ENCODE data around the gene KRTAP5-1. TPM values are rescaled to one million over a fixed set of nuclear protein-coding genes. Genes with fewer than 3 reads are reported as not detected.

KRTAP5-1 gene
- total RNA-seq, 1 experiment from 2014 or later: not detected

DNA sequence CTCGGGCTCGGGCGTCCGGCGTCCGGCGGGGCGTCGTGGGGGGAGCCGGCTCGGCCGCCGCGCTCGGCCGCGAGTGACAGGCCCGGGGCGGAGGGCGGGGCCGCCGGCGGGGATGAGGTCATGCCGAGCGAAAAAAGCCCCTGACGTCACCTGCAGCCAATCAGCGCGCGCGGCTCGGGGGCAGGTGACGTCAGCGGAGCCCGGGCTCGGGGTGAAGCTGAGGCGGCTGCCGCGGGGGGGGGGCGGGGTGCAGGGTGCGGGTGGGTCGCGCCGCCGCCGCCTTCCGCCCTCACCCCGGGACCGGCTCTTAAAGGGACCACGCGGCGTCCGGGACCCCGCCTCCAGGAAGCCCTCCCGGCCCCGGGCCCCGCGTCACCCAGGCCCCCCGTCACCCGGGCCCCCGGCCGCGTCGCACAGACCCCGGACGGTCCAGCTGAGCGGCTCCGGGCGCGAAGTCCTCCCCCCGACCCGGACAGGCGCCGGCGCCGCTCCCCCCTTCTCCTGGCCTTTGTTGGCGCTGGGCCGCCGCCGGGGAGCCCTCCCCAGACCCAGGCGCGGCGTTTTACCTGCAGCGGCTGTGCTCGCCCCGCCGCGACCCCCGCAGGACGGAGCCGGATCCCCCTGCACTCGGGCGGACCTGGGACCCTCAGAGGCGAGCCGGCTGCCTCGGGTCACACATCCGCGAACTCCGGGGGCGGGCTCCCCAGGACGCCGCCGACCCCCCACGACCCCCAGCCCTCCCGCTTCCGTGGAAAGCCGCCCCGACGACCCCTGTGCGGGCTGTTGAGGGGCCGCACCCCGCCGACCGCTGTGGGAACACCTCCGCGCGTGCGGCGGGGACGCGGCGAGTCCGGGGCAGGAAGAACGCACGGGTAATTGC lies 12.6 kb downstream of the KRTAP5-1 start, which contains the start of gene DUSP8:
DUSP8 (minus strand) TSS at position 75 of the 880 bp plus-strand sequence. CDS start 6,445 bp downstream, outside the sequence.
- peak; percentile 55 for DNase-seq (ENCODE audit: low read depth)

DNA sequence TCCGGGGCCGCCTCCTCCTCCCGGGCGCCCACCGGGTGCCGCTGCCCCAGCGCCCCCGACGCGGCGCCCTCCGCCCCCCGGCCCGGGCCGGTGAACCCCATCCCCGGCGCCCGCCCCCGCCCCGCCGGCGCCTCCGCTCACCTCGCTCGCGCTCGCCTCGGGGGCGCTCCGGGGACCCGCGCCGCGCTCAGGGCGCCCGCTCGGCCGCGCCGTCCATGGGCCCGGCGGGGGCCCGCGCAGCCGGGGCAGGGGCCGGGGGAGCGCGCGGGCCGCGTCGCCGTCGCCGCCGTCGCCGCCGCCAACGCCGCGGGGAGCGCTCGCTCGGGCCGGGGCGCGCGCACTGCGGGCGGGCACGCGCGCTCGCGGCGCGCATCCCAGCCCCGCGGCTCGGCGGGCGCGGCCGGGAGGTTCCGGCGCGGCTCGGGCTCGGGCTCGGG lies 13.3 kb downstream of the KRTAP5-1 start:
- no peak for DNase-seq (ENCODE audit: low read depth)

DNA sequence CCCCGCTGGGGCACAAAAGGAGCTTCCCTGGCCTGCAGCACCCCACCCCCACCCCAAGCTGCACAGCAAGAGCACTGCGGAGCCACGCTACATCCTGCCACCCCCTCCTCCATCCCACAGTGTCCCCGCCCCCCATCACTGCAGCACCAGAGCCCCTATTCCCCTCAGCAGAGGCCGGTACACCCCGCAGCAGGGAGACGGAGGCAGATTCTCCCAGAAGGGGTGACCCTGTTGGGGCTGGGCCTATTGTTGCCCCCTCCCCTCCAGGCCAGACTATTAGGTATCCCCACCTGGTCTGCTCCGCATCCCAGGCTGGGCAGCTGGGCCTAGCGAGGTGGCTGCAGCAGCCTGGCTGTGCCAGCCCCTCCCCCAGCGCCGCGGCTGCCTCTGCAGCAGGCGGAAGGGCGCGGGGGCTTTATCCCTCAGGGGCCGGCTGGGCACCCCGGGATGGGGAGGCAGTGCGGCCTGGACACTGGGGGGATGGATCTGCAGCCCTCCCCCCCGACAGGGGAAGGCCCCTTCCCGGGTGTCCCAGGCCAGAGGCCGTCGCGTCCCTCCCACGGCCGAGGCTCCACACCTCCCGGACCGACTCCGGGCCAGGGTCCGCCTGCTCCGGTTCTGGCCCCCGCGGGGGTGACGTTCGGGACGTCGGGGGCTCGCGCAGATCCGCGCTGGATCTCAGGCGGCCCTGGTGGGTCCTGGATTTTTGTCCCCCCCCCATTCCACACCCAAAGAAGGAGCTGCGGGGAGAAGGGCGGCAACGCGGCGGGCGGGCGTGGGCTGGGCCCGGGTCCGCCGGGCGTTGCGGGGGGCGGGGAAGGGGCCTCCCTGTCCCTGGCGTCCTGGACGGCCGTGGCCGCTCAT lies 14.0 kb downstream of the KRTAP5-1 start:
- DNase-seq (ENCODE audit: low read depth): no peak

DNA sequence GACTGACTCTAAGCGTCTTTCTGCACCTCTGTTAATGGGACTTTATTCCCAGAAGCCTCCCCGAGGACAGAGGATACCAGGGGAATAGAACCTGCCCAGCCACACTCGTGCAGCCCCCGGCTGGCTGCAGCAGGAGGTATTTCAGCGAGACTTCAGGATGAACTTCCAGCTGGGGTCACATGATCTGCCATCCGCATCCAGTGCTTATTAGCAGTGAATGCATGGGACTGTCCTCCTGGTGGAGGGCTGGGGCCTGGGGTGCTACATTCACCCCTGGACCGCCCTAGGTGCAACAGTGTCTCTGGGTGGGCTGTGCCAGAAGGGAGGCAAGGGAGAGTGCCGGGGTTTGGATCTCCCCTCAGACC lies 14.6 kb downstream of the KRTAP5-1 start:
- DNase-seq (ENCODE audit: low read depth): no peak

DNA sequence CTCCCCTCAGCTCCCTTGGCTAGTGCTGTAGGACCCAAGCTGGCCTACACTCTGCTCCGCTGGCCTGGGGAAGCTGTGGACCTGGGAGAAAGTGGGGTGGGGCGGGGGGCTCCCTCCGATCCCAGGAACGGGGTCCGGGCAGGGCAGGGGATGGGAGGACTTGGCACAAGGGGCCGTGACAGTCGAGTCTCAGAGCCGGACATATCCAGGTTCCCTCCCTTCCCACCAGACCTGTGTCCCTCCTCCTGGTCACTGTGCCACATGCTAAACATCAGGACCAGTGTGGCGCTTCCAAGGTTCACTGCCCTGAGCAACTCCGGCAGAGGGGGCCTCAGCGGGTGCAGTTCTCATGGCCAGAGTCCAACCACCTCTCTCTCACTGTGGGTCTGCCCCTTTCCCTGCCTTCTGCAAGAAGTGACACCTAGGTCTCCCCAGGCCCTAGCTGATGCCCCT lies 15.1 kb downstream of the KRTAP5-1 start:
- DNase-seq (ENCODE audit: low read depth): no peak

DNA sequence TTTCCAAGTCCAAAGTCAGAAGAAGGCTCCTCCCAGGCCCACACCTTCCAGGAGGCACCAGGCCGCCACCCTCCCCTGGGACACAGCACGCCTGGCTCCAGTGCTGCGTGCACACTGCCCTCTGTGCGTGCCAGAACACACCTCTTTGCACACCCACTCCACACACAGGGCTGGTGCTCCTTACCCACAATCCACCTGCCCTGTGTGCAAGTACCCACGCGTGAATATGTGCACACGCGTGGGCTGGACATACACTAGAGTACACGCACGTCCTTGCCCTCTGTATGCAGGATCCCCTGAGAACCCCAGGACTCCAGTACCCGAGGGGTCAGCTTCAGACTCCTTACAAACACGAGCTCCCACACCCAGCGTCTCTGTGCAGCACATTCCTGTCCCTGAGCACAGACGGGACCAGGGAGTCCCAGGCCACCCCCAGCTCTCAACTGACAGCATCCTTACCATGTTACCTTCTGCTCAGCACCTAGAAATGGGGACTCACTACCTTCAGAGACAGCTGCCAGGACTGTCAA lies 15.8 kb downstream of the KRTAP5-1 start:
- DNase-seq (ENCODE audit: low read depth): no peak

DNA sequence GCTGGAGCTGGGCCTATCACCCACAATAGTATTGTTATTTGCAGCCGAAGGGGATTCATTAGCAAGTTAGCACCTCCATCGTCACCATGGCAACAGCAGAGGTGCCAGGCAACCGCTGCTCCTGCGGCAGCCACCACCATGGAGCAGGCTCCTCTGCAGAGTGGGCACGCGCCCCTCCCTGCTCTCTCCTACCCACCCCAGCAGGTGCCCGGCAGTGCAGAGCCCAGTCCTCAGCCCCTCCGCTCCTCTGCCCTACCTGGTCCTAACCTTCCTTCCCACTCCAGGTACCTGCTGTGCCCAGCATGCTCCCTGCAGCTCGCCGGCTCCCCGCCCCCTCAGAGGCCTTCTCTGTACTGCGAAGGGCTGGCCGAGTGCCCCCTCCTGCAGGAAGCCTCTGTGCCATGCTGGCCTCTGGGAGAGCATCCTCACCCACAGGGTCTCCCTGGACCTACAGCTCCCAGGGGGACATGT lies 16.6 kb downstream of the KRTAP5-1 start:
- no peak for DNase-seq (ENCODE audit: low read depth)

DNA sequence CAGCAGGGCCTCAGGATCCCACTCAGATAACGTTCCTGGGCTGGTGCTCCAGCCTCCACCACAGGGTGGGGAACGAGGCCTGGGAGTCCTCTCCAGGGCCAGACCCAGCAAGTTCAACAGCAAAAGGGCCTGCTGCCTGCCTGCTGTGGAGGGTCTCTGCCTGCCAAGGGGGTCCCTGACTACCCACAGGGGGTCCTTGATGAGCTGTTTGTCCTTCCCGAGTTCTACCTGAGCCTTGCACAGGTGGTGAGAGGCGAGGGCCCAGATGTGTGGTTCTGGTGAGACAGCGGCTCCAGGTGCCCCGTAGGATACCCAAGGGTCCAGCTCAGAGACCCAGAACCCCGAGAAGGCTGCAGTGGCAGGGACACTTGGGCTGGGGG lies 17.4 kb downstream of the KRTAP5-1 start:
- DNase-seq (ENCODE audit: low read depth): no peak

DNA sequence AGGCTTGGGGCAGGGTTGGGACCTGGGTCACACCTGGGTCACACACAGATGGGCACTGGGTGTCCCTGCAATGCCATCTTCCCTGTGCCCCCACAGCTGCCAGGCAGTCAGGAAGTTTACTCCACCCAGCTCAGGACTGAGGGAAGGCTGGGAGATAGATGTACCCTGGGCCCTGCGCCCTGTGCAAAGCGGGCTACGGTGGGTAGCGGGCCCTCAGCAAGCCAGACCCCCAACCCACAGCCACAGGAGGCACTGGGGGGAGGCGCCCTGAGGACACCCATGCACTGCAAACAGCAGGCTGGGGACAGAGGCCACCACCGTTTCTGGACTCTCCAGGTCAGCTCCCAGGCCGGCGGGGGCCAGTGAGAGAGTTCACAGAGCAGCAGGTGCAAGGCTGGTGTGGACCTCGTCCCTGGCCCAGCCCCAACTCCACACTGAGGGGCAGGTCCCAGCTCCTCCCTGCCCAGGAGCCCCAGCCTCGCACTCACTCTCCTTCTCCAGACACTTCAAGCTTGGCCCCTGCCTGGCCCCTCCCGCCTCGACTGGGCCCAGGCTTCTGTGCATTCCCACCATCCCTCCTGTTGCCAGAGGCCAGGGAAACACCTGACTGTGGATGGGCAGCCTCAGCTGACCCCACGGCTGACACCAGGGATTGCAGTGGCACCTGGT lies 17.9 kb downstream of the KRTAP5-1 start:
- no peak for DNase-seq (ENCODE audit: low read depth)

DNA sequence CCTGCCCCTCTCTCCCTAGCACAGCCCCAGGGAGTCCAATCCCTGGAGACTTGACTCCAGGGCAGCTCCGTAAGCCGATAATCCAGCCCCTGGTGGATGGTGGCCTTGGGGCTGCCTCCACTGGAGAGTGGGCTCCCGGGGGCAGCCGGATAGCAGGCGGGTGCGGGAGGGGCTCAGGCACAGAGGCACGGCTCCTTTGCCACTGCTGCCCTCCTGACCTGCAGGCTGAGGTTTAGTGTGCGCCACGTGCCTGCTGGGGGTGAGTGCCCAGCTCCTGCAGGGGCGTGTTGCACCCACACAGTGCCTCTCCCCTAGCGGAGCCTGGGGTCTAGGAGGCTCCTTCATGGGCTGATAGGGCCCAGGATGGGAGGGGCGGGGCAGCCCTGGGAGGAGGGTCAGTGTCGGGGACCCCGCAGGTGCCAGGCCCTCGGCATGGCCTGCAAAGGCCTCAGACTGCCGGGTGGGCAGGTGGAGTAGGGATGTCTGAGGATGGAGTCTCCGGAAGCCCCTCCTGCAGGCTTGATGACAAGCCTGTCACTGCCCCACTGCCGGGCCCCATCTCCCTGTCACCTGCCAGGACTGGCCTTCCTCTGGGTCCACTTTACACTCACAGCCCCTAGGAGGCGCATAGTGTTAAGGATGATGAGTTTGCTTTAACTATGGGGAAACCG lies 18.6 kb downstream of the KRTAP5-1 start:
- DNase-seq (ENCODE audit: low read depth): no peak

DNA sequence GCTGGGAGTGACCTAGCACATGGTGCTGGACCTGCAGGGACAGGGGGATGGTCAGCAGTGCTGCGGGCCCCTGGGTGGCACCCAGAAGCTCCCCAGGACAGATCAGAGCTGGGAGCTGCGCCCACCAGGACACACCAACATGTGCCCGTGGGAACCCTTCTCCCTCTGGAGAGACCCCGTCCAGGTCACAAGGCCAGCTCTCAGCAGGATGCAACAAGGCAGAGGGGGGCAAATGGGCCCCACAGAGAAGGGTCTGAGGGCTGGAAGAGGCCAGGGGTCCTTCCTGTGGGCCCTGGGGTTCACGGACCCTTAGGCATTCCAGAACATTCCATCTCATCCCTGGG lies 19.2 kb downstream of the KRTAP5-1 start:
- DNase-seq (ENCODE audit: low read depth): no peak

DNA sequence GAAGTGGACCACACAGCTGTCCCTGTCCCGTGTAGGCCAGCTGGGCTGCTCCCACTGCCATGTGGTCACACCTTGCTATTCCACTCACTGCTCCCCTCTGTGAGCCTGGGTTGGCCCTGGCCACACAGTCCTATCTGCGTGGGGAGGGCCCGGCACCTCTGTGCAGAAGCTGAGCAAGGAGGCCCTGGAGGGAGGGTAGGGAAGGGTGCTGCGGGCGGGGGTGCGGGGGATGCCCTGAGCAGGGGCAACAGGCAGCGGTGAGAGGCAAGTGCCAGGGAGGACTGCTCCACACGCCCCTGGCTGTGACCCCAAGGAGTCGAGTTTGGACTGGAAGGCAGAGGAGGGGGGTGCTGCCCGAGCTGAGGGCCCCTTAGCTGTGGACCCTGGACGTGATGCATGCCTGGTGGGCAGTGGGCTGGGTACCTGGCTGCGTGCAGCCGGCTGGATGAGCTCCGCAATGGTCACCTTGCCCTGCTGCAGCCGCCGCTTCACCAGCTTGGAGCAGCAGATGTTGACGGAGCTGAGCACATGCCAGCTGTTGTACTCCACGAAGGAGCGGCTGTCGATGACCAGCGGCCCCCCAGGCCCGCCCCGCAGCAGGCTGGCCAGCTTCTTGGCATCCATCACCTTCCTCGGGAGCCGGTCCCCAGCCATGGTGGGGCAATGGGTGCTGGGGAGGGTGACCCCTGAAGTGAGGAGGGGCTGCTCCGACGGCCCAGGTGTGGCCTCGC lies 19.7 kb downstream of the KRTAP5-1 start:
- DNase-seq (ENCODE audit: low read depth): no peak

DNA sequence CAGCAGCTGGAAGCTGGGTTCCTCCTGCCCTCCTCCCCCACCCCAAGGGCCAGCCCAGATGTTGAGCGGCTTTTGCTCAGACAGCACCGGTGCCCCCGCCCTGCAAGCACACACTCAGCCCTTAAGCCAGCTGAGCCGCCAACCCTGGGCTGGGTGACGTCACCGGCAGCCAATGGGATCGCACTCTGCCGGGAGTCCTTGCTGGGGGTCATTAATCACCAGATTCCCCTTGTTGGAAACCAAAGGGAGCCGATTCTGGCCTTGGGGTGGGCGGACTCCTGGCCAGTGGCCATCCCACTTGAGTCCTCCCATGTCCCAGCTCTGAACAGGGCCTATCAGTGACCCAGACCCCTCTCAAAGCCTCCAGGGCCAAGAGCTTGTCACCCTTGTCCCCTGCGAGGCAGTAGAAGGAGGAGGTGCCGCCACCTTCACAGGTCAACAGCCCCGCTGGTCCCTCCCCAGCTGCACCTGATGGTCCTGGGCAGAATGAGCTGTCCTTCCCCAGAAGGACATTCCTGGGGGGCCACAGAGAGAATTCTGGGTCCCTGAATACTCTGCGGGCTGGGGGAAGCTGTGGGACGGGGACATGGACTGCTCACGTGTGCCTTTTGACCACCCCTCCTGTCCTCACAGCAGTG lies 20.4 kb downstream of the KRTAP5-1 start:
- DNase-seq (ENCODE audit: low read depth): no peak

DNA sequence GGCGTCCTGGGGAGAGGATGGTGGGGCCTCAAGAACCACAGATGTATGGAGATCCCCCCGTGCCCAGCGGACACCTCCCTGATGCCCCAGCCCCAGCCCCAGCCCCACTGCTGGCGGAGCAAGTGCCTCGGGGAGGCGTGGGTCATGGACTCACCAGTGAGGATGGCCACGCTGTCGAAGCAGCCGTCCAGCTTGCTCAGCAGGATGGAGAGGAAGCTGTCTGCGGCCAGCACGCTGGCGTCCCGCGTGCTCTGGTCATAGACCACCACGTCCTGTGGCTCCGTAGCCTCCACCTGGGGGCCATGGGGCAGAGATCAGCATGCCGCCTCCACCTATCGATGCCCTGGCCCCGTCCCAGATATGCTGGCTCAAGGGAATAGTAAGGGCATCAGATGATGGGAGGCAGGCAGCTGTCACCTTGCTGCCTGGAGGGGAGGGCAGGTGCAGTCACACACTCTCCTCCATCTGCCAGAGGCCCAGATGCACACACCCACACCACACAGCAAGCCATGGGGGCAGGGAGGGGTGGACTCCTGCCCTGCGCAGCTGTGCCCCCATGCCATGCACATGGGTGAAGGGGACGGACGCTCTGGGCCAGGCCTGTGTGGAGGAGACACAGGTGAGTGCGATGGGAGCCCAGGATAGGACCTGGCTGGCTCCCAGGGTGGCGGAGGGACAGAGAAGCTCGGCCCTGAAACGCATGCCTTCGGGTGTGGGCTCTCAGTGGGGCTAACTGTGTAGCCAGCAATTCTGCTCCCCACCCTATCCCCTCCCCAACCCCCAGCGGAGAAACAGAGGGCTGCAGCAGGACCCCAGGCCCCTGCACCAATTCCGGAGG lies 21.2 kb downstream of the KRTAP5-1 start:
- no peak for DNase-seq (ENCODE audit: low read depth)

DNA sequence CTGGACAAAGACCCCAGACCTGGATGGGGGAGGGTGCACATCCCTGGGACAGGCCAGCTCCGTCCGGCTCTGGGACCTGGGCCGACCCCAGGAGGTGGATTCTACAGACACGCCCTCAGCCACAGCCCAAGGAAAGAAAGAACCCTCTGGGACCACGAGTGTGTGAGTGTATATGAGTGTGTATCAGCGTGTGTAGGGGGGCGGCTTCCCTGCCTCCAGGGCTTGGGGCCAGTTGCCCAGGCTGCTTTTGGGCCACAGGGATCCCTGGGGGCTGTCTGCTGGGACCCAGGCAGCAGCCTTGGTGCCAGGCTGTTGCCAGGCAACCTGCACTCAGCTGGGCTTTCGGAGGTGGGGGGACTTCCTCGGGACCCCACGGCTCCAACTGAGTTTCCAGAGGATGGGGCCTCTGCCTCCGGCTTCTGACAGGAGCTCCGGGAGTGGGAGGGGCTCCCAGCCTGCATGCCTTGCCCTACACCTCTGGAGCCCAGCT lies 21.9 kb downstream of the KRTAP5-1 start:
- no peak for DNase-seq (ENCODE audit: low read depth)

DNA sequence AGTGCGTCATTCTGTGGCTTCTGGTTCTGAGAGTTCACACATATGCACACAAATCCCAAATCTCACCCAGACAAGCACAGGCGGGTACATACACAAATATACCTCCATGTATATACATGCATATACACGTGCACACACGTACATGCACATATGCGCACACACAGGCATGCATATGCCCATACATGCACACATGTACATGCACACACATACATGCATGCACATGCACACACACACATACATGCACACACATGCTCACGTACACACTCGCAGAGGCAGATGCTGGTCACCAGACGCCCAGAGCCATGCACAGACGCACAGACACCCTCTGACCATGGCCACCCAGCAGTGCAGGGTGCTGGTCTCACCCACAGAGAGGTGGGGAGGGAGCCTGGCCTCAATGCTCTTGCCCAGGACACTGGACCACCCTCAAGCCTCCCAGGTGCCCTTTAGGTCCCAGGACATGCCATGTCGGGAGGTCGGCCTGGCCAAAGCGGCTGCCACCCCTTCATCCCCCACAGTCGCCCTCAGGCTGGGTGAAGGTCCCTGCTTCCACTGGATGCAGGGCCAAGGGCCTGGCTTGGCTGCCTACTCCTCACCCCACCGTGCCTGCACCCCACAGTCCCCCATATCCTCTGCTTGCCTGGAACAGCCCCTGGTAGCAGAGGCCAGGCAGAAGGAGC lies 22.5 kb downstream of the KRTAP5-1 start:
- no peak for DNase-seq (ENCODE audit: low read depth)

DNA sequence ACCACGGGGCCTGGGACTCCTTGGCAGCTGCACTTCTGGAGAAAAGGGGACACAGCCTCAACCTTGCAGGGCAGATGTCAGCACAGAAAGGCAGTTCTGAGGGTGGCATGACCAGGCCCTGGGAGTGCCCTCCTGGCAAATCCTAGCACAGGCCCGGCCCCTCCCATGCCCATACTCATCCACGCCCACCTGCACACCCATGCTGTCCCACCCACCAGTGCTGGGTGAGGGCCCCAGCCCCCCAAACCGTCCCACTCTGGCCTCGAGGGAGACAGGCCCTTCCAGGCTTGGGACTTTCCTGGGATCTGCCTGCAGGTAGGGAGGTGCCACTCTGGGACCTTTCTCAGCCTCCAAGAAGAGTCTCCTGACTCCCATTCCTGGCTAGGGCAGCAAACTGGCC lies 23.1 kb downstream of the KRTAP5-1 start:
- DNase-seq (ENCODE audit: low read depth): no peak

DNA sequence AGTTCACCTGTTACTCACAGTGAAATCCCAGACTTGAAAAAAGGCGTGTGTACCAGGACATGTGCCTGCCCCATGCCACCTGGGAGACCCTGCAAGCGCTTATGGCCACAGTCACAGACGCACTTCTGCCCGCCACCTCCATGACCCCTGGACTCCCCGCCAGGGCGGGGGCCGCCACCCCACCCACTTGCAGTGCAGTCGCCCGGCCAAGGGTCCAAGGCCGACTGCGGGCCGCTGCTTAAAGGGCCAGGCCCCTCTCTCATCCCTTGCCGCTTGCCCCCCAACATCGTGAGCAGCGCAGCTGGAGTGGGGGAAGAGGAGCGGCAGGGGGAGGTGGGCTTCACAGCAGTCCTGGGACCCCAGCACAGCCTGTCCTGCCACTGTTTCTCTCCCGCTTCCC lies 23.8 kb downstream of the KRTAP5-1 start:
- no peak for DNase-seq (ENCODE audit: low read depth)
